Activated CD4-positive, CD25-positive, alpha-beta regulatory T cell treated with anti-CD3 and anti-CD28 coated beads, Interleukin-2, amount 50 U/mL, for 24 hours (primary cell): ENCODE measurements around the gene CNTN5.

Source experiments
- ATAC-seq, 2 donors: fragments of 150-1000 bp; cut with Tn5 transposase; one replicate each; pipeline ENCODE4 v1.10.0; 2021; ENCODE audit warnings: mild to moderate bottlenecking in 1 of 2, moderate library complexity in 1 of 2

The CNTN5 gene

DNA sequence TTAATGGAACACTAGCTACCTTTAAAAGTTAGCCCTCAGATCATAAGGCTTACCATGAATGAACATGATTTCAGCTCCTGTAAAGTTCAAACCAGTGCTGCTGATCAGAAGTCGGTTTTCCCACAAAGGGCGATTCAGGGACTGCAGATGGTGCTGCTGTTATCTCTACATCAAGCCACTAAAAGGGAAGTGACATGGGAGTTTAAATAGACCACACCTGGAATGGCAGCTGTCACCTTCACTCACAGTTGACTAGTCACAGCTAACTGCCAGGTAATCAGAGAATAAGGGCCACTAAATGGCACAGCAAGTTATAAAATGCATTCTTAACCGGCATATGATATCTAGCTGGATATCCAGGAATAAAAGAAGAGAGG lies 1085.2 kb downstream of the CNTN5 start:
- no peak for ATAC-seq

DNA sequence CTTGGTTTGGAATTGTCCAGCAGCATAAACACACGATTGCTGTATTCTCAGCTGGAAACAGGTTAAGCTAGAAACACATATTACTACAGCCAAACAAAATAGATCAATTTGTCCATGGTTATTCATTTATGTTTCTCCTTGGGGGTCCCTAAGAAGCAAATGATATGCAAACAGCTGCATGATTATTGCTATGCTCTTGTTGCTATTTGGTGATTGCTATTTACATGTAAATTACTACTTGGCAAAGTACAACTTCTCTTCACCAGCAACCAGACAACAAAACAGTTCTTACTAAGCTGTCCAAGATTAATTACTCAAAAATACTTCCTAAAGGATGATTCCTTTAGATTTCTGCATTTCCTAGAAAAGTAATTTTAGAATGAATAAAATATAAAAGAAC lies 1098.4 kb downstream of the CNTN5 start:
- ATAC-seq = no peak

DNA sequence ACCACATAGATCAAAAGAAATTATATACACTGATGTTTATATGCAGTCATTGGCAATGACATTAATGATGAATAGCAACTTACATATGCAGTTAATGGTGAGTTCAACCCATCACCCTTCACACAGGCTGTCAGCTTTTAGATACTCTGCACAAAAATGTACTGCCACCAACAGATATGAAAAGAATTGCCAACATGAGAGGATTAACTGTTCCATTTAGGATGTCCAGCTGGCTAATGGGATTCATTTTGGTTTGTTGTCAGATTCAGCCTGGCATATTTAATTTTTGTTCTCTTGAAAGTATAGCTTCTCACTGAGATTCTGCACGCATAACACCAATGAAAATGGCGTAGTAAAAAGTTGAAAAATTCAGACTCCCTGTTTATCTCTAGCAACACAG lies 1112.4 kb downstream of the CNTN5 start:
- ATAC-seq = no peak

DNA sequence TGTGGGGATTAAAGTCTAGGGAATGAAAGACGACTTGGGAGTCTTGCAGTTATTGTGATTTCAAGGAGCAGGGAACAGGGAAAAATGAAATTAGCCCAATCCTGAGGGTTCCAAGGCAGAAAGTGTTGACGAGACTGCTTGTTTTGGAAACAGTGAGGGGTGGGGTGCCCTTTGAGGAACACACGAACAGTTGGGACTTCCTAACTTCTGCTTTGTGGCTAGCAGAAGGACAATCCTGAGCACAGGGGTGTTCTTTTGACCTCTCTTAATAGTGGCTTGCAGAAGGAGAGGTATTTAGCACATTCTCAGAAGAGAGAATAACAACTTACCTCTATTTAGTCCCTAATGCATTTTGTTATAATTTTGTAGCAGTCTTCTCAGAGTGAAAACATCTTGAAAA lies 1120.5 kb downstream of the CNTN5 start:
- no peak for ATAC-seq

DNA sequence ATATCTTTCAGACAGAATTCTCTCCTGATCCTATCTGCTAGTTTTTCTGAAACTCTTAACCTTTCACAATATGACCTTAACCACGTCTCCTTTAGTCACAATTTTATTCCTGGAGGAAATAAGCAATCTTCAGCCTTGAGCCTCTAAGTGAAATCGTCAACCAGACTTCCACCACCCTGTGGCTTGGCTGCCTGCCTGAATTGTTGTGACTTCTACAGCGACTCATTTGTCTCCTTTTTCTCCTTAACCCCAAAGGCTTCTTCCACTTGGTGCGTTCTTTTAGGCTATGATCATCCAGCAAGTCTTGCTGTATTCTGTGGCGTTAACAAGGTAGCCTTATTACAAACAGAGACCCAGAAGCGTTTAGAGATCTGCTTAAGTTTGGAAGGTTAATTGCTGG lies 1131.2 kb downstream of the CNTN5 start:
- no peak for ATAC-seq

DNA sequence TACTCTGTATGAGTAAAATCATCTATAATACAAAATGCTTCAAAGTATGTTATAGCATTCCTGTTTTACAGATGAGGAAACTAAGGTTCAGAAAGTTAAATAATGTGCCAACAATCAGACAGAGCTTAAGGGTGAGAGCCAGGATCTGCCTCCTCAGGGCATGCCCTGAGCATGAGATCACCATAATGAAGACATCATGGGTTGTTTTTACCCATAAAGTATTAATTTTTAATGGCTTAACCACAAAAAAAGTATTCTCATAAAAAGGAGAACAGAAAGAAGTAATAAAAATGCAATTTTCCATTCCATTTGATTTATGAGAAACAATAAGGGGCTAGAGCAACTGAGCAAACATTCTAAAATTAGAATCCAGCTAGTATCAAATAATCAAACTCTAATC lies 1132.0 kb downstream of the CNTN5 start:
- ATAC-seq = no peak

DNA sequence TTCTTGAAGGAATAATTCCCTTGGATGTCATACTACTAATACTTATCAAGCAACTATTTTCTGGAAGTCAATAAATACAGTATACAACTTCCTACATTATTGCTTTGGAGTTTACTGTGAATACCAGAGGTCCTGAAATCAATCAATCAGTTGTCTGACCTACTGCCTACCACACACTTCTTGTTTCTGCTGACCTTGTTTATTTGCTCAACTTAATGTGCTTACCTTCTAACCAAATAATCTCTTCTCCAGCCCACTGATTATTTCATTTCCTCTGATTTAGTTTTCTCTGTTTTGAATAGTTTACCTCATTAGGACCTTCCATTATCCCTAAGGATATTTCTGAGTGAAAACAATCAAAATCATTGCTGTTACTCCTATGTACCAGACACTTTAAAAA lies 1142.7 kb downstream of the CNTN5 start:
- ATAC-seq = no peak

DNA sequence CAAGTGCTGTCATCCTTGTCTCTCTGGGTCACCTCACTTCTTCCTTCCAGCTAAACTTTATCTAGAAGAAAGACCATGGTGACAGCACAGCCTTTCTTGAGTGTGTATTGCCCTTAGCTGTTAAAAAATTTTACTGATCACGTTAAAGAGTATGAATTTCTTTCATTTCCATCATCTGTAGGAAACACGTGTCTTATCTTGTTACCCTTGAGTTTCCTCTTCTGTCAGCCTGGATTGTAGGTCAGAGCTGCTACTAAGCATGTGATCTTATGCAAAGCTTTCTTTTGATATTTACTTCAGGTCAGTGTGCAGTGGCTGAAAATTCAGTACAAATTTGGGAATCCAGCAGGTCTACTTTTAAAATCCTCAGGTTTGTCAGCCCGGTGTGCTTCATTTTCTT lies 1154.1 kb downstream of the CNTN5 start:
- no peak for ATAC-seq

DNA sequence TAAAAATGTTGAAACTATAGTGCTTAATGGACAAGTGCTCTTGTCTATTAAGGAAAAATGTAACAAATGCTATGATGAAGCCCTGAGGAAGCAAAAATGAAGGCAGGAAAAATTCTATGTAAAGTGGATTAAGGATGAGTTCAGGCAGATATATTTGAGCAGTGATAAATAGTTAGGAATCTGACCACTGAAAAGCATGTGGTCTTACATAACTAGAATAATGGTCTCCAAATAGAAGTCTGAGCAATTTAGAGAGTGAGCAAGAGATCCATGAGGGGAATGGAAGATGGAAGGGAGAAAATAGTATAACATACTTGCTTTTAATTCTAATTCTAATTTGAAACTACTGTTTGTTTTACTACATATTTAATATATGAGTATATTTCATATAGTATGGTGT lies 1155.7 kb downstream of the CNTN5 start:
- ATAC-seq = no peak

DNA sequence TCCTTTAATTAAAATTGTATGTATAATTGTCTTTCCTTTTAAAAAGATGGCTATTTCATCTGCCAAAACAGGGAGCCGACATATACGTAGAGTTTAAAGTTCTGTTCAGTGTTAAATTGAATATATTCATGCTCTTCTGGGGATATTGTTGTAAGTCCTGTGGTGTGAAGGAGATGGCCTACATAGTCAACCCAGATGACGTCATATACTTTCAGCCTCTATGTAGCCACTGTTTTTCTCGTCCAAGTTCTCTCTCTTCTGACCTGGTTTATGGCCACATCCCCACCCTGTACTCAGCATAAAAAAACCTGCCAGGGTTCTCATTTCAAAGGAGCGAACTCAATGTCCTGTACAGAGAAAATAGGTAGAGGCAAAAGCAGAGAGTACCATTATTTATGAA lies 1156.9 kb downstream of the CNTN5 start:
- no peak for ATAC-seq

DNA sequence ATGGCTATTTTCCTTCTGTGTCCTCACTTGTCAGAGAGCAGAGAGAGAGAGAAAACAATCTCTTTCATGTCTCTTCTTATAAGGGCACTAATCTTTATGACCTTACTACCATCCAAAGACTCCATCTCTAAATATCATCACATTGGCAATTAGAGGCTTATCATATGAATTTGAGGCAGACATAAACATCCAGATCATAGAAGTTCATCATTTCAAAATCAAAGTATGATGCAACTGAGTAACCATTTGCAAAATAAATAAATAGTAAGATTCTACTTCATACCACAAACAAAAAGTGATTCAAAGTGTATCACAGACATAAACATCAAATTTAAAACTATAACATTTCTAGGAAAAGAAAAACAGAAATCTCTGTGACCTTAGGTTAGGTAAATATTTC lies 1161.6 kb downstream of the CNTN5 start:
- ATAC-seq = no peak

DNA sequence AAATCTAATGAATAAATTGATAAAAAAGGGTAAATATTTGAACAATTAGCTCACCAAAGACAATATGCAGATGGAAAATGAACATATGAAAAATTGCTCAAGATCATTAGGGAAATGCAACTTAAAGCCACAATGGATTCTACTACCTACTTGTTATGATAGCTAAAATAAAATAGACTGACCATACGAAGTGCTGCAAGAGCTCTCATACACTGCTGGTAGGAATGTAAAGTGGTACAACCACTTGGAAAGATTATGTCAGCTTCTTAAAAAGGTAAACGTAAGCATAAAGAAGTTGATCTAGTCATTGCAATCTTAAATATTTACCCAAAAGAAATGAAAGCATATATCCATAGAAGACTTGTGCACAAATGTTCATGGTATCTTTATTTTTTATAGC lies 1162.2 kb downstream of the CNTN5 start:
- ATAC-seq = no peak

DNA sequence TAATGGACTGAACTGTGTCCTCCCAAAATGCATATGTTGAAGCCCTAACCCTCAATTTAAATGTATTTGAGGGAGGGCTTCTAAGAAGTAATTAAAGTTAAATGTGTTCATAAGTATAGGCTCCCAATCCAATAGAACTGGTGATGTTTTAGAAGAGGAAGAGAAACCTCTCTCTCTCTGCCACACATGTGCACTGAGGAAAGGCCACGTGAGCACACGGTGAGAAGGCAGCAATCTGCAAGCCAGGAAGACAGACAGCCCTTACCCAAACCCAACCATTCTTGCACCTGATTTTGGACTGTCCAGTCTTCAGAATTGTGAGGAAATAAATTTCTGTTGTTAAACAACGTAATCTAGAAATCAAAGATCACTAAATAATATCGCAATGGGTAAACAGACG lies 1164.8 kb downstream of the CNTN5 start:
- no peak for ATAC-seq

DNA sequence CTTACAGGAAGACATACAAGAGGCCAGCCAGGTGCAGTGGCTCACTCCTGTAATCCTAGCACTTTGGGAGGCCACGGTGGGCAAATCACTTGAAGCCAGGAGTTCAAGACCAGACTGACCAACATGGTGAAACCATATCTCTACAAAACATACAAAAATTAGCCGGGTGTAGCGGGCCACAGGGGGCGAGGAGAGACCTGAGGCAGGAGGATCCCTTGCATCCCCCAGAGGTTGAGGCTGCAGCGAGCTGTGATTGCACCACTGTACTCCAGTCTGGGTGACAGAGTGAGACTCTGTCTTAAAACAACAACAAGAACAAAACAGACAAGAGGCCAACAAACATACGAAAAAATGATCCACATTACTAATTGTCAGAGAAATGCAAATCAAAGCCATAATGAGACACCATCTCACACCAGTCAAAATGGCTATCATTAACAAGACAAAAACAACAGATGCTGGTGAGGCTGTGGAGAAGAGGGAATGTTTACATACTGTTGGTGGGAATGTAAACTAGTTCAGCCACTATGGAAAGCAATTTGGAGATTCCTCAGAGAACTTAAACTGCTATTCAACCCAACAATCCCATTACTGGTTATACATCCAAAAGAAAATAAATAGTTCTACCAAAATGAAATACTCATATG lies 1167.5 kb downstream of the CNTN5 start:
- no peak for ATAC-seq

DNA sequence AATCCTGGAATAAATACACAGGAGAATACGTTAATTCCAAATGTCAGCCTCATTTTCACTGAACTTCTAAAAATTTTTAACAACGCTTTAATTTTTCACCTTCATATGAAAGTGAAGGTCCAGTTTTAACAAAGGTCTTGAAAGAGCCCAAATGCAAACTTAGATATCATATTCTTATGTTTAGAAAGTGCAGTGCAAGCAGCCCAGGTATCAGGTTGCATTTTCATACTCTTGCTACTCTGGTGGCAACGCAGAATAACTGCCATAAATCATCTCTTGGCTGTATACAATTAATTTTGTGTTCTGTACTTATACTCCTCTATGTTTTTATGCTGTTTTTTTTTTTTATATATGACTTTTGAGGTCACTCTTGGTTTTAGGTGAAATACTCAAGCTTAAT lies 1169.6 kb downstream of the CNTN5 start:
- no peak for ATAC-seq

DNA sequence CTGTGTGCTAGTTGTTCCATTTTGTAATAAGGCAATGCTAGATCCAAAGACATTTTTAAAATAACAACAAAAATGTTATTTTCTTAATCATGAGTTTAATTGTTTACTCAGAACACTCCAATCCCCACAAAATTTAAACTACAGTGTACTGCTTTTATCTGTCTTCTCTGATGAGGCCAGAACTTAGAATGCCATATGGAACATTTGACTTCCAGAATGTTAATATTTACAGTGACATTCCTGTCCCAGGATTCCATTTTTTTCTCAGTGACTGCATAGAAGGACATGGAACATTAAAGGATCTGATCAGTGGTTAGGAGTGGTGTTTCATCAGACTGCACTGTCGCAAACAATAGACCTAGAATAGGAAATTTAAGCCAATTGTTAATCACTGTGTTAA lies 1171.4 kb downstream of the CNTN5 start:
- ATAC-seq = no peak

DNA sequence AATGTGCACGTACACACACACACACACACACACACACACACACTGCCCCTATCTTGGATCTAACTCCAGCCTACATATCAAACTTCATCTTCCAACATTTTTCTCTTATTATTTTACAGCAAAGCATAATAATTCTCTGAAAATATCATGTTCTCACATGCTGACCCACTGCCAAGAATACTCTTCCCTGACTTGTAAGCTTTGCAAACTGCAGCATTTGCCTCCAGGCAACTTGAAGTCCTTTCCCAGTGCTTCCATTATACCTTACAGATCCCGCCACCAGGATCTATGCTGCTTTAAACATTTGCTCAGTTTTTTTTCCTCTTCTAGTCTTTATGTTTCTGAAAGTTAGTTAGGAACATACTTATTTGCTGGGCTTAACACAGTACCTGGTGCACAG lies 1183.0 kb downstream of the CNTN5 start:
- no peak for ATAC-seq

DNA sequence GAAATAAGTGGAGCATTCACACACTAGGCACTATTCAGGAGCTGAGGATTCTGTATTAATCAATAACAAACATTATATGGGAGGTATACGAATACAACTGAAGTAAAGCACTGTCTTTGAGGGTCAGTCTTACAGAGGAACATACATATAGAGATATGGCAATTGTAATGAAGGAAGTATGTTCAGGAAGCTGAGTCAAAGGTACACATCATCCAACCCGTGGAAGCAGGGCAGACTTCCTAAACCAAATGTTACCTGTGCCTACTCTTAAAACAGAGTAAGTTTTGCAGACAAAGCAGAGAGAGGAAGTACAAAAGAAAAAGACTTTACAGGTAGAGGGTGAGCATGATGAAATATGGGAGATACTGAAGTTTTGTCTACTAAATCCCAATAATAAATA lies 1185.2 kb downstream of the CNTN5 start:
- ATAC-seq = no peak

DNA sequence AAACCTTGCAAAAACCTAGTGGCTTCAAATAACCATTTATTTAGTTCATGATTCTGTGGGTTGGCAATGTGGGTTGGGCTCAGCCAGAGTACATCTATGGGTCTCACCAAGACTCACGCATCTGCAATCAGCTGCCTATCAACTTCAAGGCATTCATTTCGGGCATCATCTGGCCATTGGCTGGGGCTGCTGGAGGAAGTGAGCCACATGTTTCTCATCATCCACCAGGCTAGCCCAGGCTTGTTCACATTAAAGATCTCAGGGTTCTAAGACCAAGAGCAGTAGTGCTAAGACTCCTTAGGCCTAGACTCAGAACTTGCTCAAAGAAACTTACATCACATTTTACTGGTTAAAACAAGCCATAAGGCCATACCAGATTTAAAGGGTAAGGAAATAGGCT lies 1187.5 kb downstream of the CNTN5 start:
- ATAC-seq = no peak

DNA sequence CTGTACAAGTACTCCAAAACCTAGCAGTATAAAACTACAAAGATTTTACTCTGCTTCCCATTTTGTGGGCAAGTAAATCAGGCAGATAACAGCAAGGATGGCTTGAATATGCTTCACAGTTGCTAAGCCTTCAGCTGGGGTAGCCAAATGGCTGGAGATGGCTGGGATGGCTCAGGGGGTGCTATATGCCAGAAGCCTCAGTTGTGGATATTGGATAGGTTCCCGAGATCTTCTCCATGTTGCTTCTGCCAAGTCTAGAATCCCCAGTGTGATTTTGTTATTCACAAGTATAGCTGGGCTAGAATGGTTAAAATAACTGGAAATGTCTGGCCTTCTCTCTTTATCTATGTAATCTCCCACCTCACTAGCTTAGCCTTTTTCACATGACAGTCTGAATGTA lies 1194.0 kb downstream of the CNTN5 start:
- no peak for ATAC-seq

DNA sequence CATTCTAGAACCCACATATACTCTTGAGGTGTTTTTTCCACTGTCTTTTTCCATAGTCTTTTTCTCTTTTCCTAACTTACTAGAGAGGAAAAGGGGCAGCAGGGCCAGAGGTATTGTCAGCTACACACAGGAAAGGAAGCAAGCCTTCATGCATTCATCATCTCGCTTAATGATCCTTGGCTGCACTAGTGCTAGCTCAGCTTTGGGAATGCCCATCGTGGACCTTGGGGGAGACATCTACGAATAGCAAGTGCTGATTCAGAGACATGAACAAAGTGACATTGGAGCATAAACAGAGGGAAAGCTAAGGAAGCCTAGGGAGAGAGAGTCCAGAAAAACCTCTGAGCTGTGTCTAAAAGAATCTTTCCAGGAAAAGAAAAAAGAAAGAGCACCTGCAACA lies 1200.1 kb downstream of the CNTN5 start:
- ATAC-seq = no peak

DNA sequence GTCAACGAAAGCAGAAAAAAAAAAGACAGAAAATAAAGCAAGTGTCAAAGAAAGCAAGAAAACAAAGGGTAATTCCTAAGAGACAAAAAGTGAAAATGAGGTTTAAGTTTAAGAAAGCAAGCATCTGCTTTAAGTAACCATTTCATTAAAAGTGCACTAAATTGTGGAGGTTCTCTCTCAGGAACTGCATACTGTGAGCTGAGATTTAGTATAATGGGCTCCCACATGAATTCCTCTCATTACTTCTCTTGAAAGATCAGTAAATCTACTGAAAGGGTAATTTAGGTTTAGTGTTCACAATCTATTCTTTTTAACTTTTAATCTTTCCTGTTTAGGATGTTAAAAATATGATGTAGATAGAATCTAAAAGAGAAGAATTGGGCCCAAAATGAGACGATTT lies 1201.0 kb downstream of the CNTN5 start:
- no peak for ATAC-seq

DNA sequence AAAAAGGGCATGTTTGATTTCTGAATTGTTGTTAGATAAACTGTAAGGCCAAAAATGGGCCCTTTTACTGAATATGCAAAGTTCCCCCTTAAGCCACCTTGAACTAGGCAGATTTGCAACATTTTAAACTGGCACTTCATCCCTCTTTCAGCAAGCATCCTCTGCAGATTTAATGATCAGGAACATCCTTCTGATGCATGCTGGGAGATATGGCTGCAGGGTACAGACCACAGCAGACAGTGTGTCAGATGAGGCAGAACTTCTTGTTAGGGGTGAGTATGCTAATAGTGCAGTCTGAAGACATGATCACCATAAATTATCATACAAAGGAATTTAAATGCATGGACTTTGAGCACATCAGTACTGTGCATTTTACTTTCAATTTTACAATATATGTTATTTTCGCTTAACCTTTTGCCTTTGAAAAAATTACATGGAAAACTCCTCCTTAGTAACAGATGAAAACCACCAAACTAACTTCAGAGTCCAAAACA lies 1203.8 kb downstream of the CNTN5 start:
- no peak for ATAC-seq

DNA sequence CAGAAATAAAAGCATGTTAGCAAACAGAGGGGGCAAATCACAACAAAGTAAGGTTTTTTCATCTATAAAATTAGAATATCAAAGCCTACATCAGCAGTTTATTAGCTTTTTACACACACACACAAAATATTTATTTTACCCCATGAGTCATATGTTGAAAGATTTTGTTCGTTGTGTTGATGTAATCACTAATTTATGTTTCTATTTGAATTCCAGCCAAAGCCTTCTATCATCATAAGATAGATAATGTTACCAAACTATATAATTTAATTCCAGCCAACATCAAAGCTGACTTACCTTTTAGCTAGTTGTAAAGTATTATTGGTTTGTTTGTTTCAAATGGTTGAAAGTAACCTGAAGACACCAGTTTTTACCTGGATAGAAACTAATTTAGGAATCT lies 1208.3 kb downstream of the CNTN5 start:
- no peak for ATAC-seq

DNA sequence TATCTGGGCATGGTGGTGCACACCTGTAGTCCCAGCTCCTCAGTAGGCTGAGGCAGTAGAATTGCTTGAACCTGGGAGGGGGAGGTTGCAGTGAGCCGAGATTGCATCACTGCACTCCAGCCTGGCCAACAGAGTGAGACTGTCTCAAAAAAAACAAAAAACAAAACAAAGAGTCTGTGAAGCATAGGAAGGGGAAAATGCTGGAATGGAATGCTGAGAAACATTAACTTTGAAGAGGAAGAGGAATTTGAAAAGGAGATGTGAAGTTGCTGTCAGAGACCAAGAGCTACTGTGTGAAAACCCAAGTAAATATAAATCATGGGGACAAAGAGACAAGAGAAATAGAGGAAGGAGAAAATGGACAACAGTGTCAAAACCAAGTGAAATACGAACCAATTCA lies 1211.3 kb downstream of the CNTN5 start:
- ATAC-seq = no peak

DNA sequence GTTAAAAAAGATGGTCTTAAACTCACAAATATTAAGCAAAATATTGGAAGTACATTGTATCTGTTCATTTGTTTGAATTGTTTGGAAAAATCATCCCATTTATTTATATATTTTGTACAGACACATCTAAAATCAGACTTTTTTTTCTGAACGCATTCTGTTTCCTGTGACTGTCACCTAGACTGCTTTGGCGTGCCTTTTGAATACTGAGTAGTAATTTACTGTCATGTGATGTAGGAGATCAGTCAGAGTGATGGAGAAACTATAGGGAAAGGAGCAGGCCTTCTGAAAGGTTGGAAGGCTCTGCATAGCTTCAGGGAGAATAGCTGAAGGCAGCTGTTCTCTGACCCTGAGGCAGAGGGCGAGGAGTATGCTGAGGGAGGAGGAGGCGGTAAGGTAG lies 1214.3 kb downstream of the CNTN5 start:
- ATAC-seq = no peak
